GM19438 (cell line): ENCODE results near the gene SNRNP35.
"Not testable (repeated sequence)": the region's sequence is repeated elsewhere in the genome, so short reads cannot be mapped to it uniquely, and the experiment has no call there.

Source experiments
- ATAC-seq: cut with Tn5 transposase; IDR thresholded peaks from one replicate; pipeline ENCODE4 v1.9.1; 2021; ENCODE audit warnings: low read depth; ENCODE audit not compliant: unreplicated experiment

Gene SNRNP35

GRCh38 chr12:123446333-123446713 is 11.6 kb upstream of the SNRNP35 start:
- no peak for ATAC-seq

DNA sequence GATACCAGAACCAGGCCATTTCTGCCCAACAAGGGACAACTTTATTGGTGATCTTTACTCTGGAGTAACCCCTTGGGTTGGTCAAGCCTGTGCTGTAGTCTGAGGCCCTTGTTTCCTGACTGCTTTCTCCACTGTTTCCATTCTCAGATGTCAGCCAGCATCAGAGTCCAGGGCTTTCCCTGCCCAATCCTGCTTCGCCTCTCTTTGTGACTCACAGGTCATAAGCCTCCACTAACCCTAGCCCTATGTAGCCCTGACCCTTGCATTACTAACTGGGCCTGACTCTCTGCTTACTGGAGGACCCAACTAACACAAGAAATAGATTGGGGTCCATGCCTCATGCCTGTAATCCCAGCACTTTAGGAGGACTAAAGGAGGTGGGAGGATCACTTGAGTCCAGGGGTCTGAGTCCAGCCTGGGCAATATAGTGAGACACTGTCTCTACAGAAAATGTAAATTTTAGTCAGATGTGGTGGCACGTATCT is 8.6 kb upstream of the SNRNP35 start:
- ATAC-seq, result no peak

DNA sequence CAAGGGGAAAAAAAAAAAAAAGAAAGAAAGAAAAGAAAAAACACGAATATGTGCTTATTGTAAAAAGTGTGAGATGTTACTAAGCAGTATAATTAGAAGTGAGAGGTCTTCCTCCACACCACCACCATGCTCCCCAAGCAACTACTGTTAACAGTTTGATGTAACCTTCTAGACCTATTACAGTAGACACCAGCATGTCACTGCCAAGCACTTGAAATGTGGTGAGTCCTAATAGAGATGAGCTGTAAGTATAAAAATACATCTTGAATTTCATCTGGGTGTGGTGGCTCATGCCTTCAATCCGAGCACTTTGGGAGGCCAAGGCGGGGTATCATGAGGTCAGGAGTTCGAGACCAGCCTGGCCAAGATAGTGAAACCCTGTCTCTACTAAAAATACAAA is 8.1 kb upstream of the SNRNP35 start:
- no peak for ATAC-seq

DNA sequence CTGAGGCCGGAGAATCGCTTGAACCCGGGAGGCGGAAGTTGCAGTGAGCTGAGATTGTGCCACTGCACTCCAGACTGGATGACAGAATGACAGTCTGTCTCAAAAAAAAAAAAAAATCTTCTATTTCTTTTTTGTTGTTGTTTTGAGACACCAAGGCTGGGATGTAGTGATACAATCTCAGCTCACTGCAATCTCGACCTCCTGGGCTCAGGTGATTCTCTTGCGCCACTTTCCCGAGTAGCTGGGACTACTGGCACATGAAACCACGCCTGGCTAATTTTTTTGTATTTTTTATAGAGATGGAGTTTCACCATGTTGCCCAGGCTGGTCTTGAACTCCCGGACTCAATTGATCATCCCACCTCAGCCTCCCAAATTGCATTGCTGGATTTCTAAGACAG is 7.3 kb upstream of the SNRNP35 start:
- no peak for ATAC-seq

DNA sequence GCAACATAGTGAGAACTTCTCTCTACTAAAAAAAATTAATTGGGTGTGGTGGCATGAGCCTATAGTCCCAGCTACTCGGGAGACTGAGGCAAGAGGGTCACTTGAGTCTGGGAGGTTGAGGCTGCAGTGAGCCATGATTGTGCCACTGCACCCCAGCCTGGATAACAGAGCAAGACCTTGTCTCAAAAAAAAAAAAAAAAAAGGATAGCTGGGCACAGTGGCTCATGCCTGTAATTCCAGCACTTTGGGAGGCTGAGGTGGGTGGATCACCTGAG is 5.7 kb upstream of the SNRNP35 start:
- not testable (repeated sequence) for ATAC-seq

- ATAC-seq, result no peak
These were observed 4.8 kb upstream of the SNRNP35 start for GRCh38 chr12:123453165-123453564.

GRCh38 chr12:123463174-123463573 is 5.2 kb downstream of the SNRNP35 start:
- not testable (repeated sequence) for ATAC-seq

DNA sequence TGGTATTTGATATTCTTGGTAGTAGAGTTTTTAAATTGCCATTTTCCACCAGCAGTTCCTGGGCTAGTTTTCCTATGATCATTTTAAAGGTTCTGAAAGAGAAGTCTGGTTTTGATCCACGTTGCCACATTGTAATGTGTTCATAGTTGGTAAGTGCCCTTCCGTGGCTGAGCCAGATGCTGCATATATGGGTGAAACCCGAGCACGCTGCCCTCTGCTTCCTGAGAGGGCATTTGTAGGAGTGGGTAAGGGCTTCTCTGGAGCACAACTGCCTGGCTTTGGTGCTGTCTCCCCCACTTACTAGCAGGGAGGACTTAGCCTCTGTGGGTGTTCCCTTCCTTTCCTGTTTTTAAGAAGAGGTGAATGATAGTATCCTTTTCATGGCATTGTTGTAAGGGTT is 7.1 kb downstream of the SNRNP35 start:
- ATAC-seq, result no peak

GRCh38 chr12:123468786-123469185 is 10.8 kb downstream of the SNRNP35 start:
- no peak for ATAC-seq

GRCh38 chr12:123469978-123470377 is 12.0 kb downstream of the SNRNP35 start:
- ATAC-seq, result no peak

DNA sequence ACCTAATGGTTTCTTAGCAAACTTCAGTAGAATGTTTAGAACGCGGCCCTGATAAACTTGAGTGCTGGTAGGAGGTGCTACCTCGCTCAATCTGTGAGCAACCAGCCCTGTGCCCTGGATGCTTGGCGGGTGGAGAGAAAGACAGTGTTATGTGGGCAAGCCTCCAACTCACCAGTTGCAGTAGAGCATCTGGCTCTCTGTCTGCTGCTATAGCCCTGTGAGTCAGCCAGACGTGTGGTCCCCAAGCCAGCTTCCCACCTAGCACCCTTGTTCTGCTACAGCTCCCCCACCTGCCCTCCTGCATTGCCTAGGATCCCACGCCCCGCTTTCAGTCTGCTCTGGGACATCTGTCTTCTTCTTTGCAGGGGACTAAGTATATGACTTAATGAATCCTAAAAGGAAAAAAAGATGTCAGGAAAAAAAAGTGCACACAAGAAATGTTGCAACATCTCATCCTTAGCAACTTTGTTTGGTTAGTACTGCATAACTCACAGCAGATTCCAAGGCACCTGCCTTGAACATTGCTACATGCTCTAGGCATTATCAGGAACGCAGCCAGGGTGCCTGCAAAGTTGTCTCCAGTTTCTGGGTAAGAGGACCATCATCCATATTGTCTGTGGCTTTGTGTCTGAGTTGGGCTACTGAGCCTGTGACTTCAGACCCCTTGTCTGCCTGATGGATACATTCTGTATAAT is 13.6 kb downstream of the SNRNP35 start:
- ATAC-seq, result no peak

GRCh38 chr12:123472438-123472849 is 14.5 kb downstream of the SNRNP35 start:
- no peak for ATAC-seq

DNA sequence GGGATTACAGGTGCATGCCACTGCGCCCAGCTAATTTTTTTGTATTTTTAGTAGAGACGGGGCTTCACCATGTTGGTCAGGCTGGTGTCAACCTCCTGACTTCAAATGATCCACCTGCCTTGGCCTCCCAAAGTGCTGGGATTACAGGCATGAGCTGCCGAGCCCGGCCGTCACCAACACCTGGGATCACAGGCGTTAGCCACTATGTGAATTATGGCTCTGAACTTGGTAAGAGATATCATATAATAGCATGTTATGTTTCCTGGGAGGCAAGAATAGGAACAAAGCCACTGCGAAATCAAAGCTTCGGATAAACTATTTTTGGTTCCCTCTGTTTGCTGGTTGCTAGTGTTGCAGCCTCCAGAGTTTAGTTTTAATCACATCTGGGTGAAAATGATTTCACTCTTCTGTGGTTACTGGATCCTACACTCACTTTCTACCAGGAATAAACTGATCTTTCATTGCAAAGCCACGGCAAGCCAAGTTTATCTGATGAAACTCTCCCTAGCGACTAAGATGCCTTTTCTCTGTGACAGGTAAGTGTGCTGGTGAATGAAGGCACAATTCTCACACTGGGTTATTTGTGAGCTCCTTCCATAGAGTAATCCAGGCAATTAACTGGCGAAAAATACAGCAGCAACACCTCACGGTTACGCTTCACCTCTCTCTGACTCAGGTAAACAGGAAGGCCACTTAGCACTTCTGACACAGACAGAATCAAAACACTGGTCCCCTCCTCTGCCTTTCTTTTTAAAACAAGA is 16.7 kb downstream of the SNRNP35 start:
- ATAC-seq, result no peak

- no peak for ATAC-seq
These were observed 17.3 kb downstream of the SNRNP35 start for GRCh38 chr12:123475246-123475703.

GRCh38 chr12:123478069-123478468 is 20.1 kb downstream of the SNRNP35 start:
- ATAC-seq, result no peak

- ATAC-seq, result no peak
These were observed 20.8 kb downstream of the SNRNP35 start for GRCh38 chr12:123478762-123479161.

GRCh38 chr12:123479442-123480180 is 21.7 kb downstream of the SNRNP35 start:
- ATAC-seq, result no peak

DNA sequence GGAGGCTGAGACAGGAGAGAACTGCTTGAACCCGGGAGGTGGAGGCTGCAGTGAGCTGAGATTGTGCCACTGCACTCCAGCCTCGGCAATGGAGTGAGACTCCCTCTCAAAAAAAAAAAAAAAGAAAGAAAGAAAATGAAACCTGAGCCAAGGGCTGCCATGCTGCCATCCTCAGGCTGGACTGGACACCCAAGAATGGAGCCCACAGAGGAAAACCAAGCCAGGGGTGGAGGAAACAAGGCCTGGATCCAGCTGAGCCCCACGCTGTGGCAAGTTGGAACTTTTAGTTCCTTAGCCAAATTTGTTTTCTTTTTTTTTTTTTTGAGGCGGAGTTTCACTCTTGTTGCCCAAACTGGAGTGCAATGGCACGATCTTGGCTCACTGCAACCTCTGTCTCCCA is 23.3 kb downstream of the SNRNP35 start:
- ATAC-seq, result not testable (repeated sequence)

- ATAC-seq, result no peak
These were observed 24.9 kb downstream of the SNRNP35 start for GRCh38 chr12:123482876-123483275.

GRCh38 chr12:123483602-123484248 is 25.8 kb downstream of the SNRNP35 start:
- ATAC-seq, result no peak

GRCh38 chr12:123485756-123486155 is 27.8 kb downstream of the SNRNP35 start:
- no peak for ATAC-seq
